NCI-H2196 treated with DMSO at 0.1 percent for 48 hours (cell line): ENCODE data around the gene MAML3.
A peak's percentile ranks its signal among the peaks of the same experiment; 100 is the strongest.

Experiments
- DNase-seq: peaks from one replicate; lab custom pipeline; 2025; ENCODE audit not compliant: unreplicated experiment; lab: John Stamatoyannopoulos, UW

Gene MAML3

GRCh38 chr4:139823746-139824145 lies 330.2 kb downstream of the MAML3 start:
- no peak for DNase-seq

DNA sequence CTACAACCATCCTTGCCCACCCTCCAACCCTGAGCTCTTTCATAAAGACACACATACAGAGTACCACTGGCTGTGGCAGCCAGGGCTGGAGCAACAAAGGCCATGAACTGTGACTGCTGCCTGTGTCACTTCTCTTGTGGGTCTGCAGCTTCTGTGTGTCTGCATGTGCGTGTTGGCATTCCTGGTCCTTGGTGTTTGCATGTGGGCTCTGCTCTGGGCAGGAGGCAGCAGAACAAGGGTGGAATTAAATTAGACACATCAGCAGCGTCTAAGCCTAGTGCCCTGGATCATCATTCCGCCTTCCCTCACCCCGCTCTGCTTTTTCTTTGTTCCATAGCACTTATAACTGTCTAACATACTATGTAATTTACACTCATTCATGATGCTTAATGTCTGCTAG lies 330.6 kb downstream of the MAML3 start:
- no peak for DNase-seq

- DNase-seq, result no peak
These were observed 331.6 kb downstream of the MAML3 start for GRCh38 chr4:139822391-139822790.

DNA sequence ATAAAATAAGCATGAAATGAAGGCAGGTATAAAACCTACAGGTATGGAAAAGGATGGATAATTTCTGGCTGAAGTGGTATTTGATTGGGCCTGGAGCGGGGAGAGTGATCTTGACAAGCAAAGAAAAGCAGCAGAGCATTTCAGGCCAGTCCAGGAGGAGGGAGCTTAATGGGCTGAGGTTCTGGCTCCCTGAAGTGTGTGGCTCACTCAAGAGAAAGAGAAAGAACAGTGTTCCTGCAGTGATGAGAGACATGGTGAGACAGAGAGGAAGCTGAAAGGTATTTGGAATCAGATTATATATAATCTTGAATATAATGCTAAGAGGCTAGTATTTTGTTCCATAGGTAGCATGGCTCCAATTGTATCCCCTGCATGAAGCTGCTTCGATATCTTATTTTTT lies 334.9 kb downstream of the MAML3 start:
- DNase-seq, result no peak

GRCh38 chr4:139817657-139818452 lies 336.1 kb downstream of the MAML3 start:
- peak; percentile 21 for DNase-seq

GRCh38 chr4:139816856-139817255 lies 337.1 kb downstream of the MAML3 start:
- no peak for DNase-seq

DNA sequence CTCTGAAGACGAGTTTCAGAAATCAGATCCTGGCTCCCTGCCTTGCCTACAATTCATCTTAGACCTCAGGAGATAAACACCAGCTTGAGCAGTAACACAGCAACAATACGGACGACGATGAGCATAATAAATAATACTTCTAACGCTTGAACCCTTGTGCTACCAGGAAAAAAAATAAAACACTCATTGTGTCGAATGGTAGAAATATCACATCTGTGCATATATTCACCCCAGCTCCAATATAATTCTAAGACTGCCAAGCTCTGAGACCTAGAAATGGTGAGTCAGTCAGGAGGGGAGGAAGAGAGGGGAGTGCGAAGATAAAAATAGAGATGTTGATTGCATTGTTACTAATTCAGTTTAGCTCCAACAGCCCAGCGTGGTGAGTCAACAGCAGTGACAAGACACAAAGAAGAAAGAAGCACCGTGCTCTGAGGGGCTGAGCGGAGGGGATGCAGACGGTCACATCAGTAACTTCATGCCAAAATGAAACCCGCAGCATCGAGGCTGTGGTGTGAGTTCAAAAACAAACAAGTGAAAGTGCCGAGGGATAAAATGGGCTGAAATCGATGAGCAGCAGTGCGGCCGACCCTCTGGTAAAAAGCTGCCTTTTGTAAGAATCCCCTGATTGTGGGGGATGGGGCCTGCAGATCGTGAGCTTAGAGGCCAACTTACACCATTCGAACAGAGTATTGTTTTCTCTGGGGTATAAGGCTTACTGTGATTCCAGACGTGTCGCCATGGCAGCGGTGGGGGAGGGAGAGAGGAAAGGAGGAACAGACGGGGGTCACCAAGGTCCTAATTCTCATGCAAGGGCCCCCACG lies 338.0 kb downstream of the MAML3 start:
- no peak for DNase-seq

GRCh38 chr4:139814323-139815015 lies 339.5 kb downstream of the MAML3 start:
- DNase-seq, result no peak

DNA sequence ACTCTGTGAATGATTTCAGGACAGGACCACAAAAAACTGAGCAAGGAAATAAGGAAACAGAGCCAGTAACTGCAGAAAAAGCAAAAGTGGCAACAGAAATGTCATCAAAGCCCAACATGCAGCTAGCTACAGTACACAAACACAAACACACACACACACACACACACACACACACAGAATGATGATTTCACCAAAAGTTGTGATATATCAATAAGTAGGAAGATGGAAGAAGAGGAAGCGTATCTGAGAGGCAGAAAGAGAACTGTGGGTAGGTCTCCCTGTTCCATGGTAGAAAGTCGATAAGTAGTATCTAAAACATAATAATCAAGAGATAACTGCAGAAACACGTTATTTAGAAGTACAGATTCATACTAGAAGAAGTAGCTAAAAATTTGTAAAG lies 340.1 kb downstream of the MAML3 start:
- DNase-seq, result no peak

GRCh38 chr4:139810710-139811109 lies 343.3 kb downstream of the MAML3 start:
- DNase-seq, result no peak

- no peak for DNase-seq
These were observed 344.2 kb downstream of the MAML3 start for GRCh38 chr4:139809757-139810140.

GRCh38 chr4:139808808-139809756 lies 344.9 kb downstream of the MAML3 start:
- no peak for DNase-seq

- peak; percentile 24 for DNase-seq
These were observed 345.6 kb downstream of the MAML3 start for GRCh38 chr4:139808381-139808807.

DNA sequence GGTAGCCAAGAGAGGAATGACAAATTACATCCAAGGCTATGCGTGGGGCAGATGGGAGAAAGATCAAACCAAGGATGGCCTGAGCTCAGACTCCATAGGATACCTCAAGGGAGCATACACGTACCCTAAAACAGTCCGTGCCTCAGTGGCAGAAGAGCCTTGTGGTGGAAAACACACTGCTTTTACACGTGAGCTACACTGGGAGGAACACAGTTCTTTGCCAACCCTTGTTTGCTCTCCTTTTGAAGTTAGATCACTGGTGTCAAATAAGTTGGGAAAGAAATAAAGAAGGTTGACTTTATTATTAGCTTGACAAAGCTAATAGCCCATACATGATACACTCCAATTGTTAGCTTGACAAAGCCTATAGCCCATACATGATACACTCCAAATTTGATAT lies 346.5 kb downstream of the MAML3 start:
- DNase-seq, result no peak

GRCh38 chr4:139806929-139807328 lies 347.1 kb downstream of the MAML3 start:
- no peak for DNase-seq

DNA sequence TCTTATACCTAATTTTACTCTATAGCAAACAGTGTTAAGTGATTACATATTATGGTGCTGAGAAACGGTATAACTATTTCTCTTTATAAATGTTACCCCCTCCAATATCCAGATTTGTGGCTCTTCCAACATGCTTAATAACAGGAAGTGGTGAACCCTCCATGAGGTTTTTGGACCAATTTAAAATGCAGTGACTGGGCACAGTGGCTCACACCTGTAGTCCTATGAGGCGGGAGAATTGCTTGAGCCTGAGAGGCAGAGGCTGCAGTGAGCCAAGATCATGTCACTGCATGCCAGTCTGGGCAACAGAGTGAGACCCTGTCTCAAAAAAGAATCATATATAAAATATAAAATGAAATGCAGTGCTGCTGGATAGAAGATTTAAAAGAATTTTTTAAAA lies 351.1 kb downstream of the MAML3 start:
- no peak for DNase-seq

DNA sequence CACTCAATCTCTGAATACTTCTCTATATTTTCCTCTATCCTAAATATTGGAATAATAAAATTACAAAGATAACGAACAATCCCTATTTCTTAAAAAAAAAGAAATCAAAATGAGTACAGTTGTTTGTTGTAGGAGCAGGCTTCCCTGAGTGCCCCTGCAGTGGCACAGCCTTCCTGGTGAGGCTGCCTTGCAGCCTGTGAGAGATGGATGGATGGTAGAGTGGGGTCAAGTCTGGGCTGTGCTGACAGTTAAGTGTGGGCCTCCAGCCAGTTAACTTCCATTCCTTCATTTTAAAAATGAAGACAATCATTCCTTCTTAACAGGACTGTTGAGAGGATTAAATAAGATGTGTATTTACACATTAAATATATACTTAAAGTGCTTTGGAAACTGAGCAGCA lies 351.5 kb downstream of the MAML3 start:
- DNase-seq, result no peak

- DNase-seq, result no peak
These were observed 352.1 kb downstream of the MAML3 start for GRCh38 chr4:139801895-139802294.

DNA sequence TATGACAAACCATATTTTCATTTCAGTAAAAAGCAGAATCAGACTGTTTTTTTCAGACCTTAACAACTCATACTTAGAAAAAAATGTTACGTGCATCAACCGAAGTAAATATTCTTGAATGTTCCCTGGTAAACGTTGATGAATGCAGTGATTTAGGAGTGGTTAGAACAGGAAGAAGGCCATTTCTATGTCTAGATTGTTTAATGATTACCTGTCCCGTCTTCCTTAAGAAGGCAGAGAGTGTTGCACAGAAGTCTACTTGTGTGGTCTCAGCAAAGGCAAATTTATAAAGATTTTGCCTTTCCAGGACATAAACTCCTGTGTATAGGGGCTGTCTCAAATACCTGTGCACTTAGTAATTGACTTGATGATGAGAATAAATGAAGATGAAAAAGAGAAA lies 353.9 kb downstream of the MAML3 start:
- DNase-seq, result no peak

DNA sequence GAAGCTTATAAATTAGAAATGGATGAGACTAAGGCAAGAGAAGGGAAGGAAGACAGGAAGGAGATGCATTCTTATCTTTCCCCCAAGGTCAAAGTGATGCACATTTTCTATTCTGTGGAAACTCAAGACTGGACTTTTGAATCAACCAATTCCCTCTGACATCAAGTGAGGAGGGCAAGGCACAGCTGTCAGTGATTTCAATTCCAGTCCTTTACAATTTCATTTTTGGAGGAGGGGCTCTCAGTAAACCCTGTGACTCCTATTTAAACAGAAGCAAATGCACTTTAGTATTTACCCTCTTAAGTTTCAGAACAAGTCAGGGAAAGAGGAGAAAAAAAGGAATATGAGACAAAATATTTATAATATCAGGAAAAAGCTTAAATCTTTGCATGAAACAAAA lies 354.4 kb downstream of the MAML3 start:
- no peak for DNase-seq

GRCh38 chr4:139798456-139798855 lies 355.5 kb downstream of the MAML3 start:
- no peak for DNase-seq
